Aorta (tissue), 5 donors: ENCODE results near the gene RBM4. TPM values are rescaled to one million over a fixed set of nuclear protein-coding genes. Genes with fewer than 3 reads are reported as not detected.
"Not testable (repeated sequence)": the region's sequence is repeated elsewhere in the genome, so short reads cannot be mapped to it uniquely, and the experiment has no call there.

ENCODE experiments used
- ATAC-seq: fragments of 200-7000 bp; cut with Tn5 transposase; one replicate; pipeline ENCODE4 v1.9.1; 2022; ENCODE audit warnings: moderate library complexity; ENCODE audit not compliant: low FRiP score
- DNase-seq, 2 donors: peaks; one replicate each; pipeline ENCODE4 v3.0.0-alpha.2; 2020
- H3K27ac ChIP-seq, 2 donors: one replicate each; pipeline ENCODE4 v1.5.1; 2013; ENCODE audit warnings: low read length in 2 of 2, mild to moderate bottlenecking in 2 of 2, moderate library complexity in 2 of 2, control low read depth in 1 of 2, inconsistent platforms in 1 of 2, low read depth in 1 of 2
- H3K27me3 ChIP-seq, 2 donors: one replicate each; pipeline ENCODE4 v1.6.1; 2013; ENCODE audit warnings: control low read depth in 1 of 2, low read length in 1 of 2, mild to moderate bottlenecking in 1 of 2, moderate library complexity in 1 of 2; ENCODE audit not compliant: insufficient read depth in 2 of 2, control insufficient read depth in 1 of 2
- H3K36me3 ChIP-seq, 2 donors: one replicate each; pipeline ENCODE4 v1.6.1; 2013; ENCODE audit warnings: control low read depth in 1 of 2, low read length in 1 of 2, mild to moderate bottlenecking in 1 of 2; ENCODE audit not compliant: insufficient read depth in 2 of 2, control insufficient read depth in 1 of 2
- H3K4me1 ChIP-seq, 2 donors: one replicate each; pipeline ENCODE4 v1.6.1; 2013; ENCODE audit warnings: low read length in 2 of 2, control low read depth in 1 of 2, mild to moderate bottlenecking in 1 of 2, moderate library complexity in 1 of 2; ENCODE audit not compliant: insufficient read depth in 2 of 2, control insufficient read depth in 1 of 2
- H3K4me3 ChIP-seq, 2 donors: one replicate each; pipeline ENCODE4 v1.5.1; 2013; ENCODE audit warnings: low read length in 2 of 2, control low read depth in 1 of 2, mild to moderate bottlenecking in 1 of 2
- H3K9me3 ChIP-seq: one replicate; pipeline ENCODE4 v1.6.1; 2013; ENCODE audit warnings: mild to moderate bottlenecking, low read length; ENCODE audit not compliant: control insufficient read depth
- WGBS, 2 donors: extraction: QIAGEN DNeasy Blood & Tissue Kit; methylation state at CpG; one replicate each; pipeline ENCODE4 v1.1.7; 2013; 5-methylcytosine and 5-hydroxymethylcytosine counted together
- intact Hi-C, 2 donors: fragments of 100-400 bp; cut with DNase I; formaldehyde crosslinking; loops; one replicate each; pipeline versions ENCODE4 v1.14.2 to v1.15.0; 2022
- polyA plus RNA-seq, 2 donors: library from polyadenylated mRNA; stranded (reverse); fragments of 200-250 nt; gene quantifications; one replicate each; pipeline ENCODE4 v1.2.3, GENCODE V29; 2013
- total RNA-seq, 2 donors: library from RNA; stranded (reverse); fragmentation: NEBNext Ultra II Directional; extraction: Animal tissue kit (Norgen Biotek cat#: 25700); gene quantifications; one replicate each; pipeline ENCODE4 v1.2.1, GENCODE V29; 2021
- donor health status: healthy with polysubstance abuse.
- donor health status: Bipolar disorder and iron deficiency.
- donor health status: DM: no; HTN: no; CAD: no.
- donor health status: DM: no; HTN: no; CAD: no.
- donor health status: DM: yes; HTN: yes; CAD: no.

The RBM4 gene
- total and polyA plus RNA-seq, 4 donors = 78.6 to 98.1 (median 89.0) TPM

DNA sequence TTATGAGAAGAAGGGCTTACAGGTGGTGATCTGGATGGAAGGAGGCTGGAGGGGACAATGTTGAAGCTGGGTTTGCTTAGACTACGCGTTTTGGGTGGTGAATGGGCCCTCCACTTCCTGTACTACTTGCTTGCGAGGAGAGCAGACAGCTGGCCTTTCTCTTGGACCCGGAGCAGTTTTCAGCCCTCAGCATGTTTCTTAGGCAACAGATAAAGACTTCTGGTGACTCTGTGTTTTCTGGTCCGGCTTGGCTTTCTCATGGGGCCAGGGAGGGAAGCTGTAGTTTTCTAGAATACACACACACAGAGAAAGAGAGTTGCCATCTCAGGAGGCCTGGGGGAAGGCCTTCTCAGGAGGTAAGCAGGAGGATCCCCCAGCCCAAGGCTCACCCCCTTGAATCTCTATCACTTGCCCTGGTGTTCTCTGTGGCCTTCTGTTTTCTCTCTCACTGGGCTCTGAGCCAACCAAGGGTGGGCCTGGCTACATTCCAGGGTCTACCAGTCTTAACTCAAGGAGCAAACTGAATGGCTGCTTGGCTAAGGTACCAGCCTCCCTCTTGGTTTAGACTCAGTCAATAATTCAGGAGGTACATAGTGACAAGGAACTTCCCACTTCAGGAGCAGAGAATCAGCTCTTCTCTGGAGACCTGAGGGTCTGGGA is 43.1 kb upstream of the RBM4 start:
- H3K4me3 ChIP-seq = no peak overlapping the region
- H3K27me3 ChIP-seq = no peaks in the 10 kb centered on the region
- DNase-seq (peak in 1 of 2 donors; percentile 61), ATAC-seq (no peak)
- WGBS, 2 donors = 19 to 20% methylated on average over 5 of the region's 5 CpGs
- H3K36me3 ChIP-seq = no peaks in the 10 kb centered on the region
- H3K9me3 ChIP-seq = no peaks in the 10 kb centered on the region
- no peak overlapping the region for H3K27ac ChIP-seq
- H3K4me1 ChIP-seq = peaks cover 0 to 3% of the 10 kb centered on the region in 2 donors
- intact Hi-C loops = no loop called here

DNA sequence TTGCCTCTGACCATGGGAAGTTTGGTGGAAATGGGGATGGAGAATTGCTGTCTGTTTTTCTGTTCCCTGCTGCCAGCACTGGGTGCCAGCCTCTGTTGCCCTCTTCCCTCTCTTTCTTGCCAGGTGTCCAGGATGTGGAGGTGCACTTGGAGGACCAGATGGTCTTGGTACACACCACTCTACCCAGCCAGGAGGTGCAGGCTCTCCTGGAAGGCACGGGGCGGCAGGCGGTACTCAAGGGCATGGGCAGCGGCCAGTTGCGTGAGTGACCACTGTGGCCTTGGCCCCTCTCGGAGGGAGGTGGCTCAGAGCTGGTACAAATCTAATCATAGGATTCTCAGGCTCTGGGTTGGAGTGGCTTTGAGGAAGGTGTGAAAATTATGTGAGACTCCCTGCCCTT is 39.5 kb upstream of the RBM4 start:
- Histone ChIP-seq H3K36me3 (no peaks in the 10 kb centered on the region), H3K4me3 (no peak overlapping the region), H3K9me3 (no peaks in the 10 kb centered on the region), H3K4me1 (peaks cover 0 to 3% of the 10 kb centered on the region in 2 donors), H3K27ac (no peak overlapping the region), H3K27me3 (no peaks in the 10 kb centered on the region)
- intact Hi-C loops = no loop called here
- ATAC-seq = no peak
- WGBS, 2 donors = 95 to 96% methylated on average over 6 of the region's 6 CpGs
- no peak for DNase-seq

DNA sequence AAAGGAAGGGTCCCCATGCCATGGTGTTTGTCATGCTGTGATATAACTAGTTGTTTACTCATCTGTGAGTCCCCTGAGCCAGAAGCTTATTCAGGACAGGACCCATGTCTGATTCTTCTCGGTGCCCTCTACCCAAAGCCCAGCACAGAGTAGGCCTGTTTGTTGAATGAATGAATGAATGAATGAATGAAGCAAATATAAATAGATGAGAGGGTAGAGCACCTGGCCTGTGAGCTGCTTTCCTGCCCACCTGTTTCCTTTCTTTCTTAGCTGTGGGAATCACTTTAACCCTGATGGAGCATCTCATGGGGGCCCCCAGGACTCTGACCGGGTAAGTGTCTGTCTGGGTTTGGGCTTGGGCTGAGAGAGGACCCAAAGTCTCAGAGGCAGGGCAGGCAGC is 38.3 kb upstream of the RBM4 start:
- DNase-seq (no peak), ATAC-seq (no peak)
- WGBS, 2 donors = 82 to 89% methylated on average over 2 of the region's 2 CpGs
- Histone ChIP-seq H3K4me1 (peaks cover 0 to 3% of the 10 kb centered on the region in 2 donors), H3K9me3 (no peaks in the 10 kb centered on the region), H3K36me3 (no peaks in the 10 kb centered on the region), H3K4me3 (no peak overlapping the region), H3K27me3 (no peaks in the 10 kb centered on the region), H3K27ac (peak overlapping the region in 1 of 2 donors; percentile 28)
- intact Hi-C loops = no loop called here

DNA sequence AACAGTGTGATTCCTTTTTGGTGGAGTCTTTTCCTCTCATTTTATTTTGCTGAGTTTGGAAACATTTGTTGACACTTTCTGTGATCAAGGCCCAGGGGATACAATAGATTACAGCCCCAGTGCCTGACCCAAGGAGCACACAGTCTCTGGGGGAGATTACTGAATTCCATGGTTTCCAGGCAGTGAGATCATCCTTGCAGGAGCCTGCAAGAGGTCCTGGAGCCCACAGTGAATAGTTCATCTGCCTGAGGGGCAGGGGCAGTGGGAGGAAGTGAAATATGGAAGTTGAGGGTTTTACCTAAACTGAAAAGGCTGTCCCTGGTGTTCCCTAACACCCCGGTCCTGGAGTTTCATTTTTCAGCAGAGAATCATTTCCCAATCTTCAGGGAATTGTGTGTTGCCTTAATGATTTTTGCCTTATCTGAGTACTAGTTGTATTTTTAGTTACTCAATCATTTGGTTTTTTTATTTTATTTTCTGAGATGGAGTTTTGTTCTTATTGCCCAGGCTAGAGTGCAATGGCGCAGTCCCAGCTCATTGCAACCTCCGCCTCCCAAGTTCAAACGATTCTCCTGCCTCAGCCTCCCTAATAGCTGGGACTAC is 37.8 kb upstream of the RBM4 start:
- 72 to 74% methylated on average over 4 of the region's 4 CpGs for WGBS, 2 donors
- H3K27ac ChIP-seq = peak overlapping the region in 1 of 2 donors; percentile 28
- ATAC-seq = no peak

DNA sequence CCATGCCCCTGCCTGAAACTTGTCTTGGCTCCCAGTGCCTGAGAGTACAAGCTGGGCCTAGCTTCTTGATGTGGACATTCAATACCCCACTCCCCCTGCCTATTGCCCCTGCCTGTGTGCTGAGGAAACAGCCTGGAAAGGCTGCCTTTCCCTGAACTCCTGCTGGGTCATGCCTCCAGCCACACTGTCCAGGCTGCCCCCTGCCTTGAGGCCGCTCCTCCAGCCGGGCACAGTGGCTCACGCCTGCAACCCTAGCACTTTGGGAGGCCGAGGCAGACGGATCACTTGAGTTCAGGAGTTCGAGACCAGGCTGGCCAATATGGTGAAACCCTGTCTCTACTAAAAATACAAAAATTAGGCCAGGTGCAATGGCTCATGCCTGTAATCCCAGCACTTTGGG is 35.4 kb upstream of the RBM4 start:
- H3K27me3 ChIP-seq = no peaks in the 10 kb centered on the region
- peaks cover 0 to 3% of the 10 kb centered on the region in 2 donors for H3K4me1 ChIP-seq
- ATAC-seq (no peak), DNase-seq (no peak)
- H3K4me3 ChIP-seq = no peak overlapping the region
- H3K36me3 ChIP-seq = no peaks in the 10 kb centered on the region
- H3K27ac ChIP-seq = peak overlapping the region in 1 of 2 donors; percentile 88
- intact Hi-C loops = no loop called here
- no peaks in the 10 kb centered on the region for H3K9me3 ChIP-seq
- 93 to 97% methylated on average over 6 of the region's 6 CpGs for WGBS, 2 donors

More for the DNA sequence above, 37.8 kb upstream of the RBM4 start:
- intact Hi-C loops = no loop called here
- Histone ChIP-seq H3K9me3 (no peaks in the 10 kb centered on the region), H3K36me3 (no peaks in the 10 kb centered on the region), H3K4me1 (peaks cover 0 to 3% of the 10 kb centered on the region in 2 donors), H3K27me3 (no peaks in the 10 kb centered on the region), H3K4me3 (no peak overlapping the region)
- DNase-seq = no peak

DNA sequence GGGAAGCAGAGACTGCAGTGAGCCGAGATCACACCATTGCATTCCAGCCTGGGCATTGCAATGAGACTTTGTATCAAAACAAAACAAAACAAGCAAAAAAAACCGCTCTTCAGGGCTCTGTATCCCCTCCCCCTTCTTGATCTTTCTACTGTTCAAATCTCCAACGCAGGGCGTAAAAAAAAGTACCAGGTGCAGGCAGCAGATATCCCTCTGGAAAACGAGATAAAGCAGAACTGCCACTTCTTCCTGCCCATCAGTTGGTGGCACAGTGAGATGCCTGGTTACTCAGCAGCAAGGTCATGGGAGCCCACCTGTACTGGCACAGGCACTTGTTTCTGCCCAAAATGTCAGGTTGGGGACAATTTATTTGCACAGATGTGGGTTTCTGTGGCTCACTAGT is 34.3 kb upstream of the RBM4 start:
- peaks cover 0 to 3% of the 10 kb centered on the region in 2 donors for H3K4me1 ChIP-seq
- ATAC-seq = no peak
- 92 to 94% methylated on average over 5 of the region's 5 CpGs for WGBS, 2 donors
- H3K36me3 ChIP-seq = no peaks in the 10 kb centered on the region
- no peak for DNase-seq
- H3K9me3 ChIP-seq = no peaks in the 10 kb centered on the region
- H3K27ac ChIP-seq = no peak overlapping the region
- intact Hi-C loops = no loop called here
- no peaks in the 10 kb centered on the region for H3K27me3 ChIP-seq
- no peak overlapping the region for H3K4me3 ChIP-seq

DNA sequence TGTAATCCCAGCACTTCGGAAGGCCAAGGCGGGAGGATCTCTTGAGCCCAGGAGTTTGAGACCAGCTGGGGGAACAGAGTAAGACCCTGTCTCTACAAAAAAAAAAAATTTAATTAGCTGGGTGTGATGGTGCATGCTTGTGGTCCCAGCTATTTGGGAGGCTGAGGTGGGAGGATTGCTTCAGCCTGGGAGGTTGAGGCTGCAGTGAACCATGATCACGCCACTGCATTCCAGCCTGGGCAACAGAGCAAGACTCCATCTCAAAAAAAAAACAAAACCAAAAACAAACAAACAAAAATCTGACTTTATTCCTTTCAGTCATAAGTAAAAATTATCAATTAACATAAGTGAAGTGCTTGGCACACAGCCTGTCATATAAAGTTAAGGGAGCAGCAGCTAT is 31.9 kb upstream of the RBM4 start:
- H3K4me3 ChIP-seq, intact Hi-C loops, H3K9me3 ChIP-seq, ATAC-seq, H3K27me3 ChIP-seq, DNase-seq, H3K36me3 ChIP-seq, H3K4me1 ChIP-seq: not testable (repeated sequence)
- peak overlapping the region in 1 of 2 donors; percentile 85 for H3K27ac ChIP-seq
- WGBS, 2 donors = 82 to 83% methylated on average over 3 of the region's 3 CpGs

DNA sequence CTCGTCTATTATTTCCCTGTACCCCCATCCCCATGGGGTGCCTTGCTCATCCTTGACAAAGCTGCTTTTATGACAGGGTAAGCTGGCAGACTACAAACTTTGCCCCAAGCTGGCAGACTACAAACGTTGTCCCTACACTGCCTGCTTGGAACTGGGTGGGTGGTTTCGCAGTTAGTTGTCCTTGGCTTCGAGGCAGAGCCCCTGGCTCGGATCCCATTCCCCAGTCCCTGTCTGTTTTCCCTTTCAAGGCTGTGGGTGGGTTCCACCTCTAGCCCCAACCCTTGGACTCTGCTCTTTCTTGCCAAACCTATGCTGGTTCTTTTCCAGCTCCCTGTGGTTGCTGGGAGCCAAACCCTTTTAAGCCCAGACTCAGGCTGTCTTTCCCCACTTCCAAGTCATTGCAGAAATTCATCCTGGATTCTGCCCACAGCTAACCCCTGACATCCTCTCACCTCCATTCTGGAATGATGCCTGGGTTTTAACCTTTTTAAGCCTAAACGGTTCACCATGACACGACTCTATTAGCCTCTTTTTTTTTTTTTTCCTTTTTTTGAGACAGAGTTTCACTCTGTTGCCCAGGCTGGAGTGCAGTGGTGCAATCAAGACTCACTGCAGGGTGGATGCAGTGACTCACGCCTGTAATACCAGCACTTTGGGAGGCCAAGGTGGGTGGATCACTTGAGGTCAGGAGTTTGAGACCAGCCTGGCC is 31.2 kb upstream of the RBM4 start:
- H3K4me3 ChIP-seq = no peak overlapping the region
- ATAC-seq (peak; percentile 81), DNase-seq (peak; percentile 86 to 88)
- peaks cover 0 to 3% of the 10 kb centered on the region in 2 donors for H3K4me1 ChIP-seq
- no peaks in the 10 kb centered on the region for H3K9me3 ChIP-seq
- H3K27me3 ChIP-seq = no peaks in the 10 kb centered on the region
- WGBS, 2 donors = 5 to 7% methylated on average over 8 of the region's 8 CpGs
- H3K27ac ChIP-seq = peak overlapping the region; percentile 33 to 85
- intact Hi-C loops = no loop called here
- no peaks in the 10 kb centered on the region for H3K36me3 ChIP-seq
